SH-SY5Y (cell line): ENCODE measurements around the gene IER2.

Experiments used
- GATA2 ChIP-seq: IDR thresholded peaks from 2 replicates; pipeline ENCODE4 v1.6.1; 2011; ENCODE audit warnings: mild to moderate bottlenecking, low read depth, low read length
- GATA3 ChIP-seq: IDR thresholded peaks from 2 replicates; pipeline ENCODE4 v1.6.1; 2011; ENCODE audit warnings: low read depth, mild to moderate bottlenecking, low read length, moderate library complexity

The IER2 gene

GRCh38 chr19:13146763-13147563, 3.2 kb upstream of the IER2 start:
- TF ChIP-seq GATA3 (no peak), GATA2 (no peak)

DNA sequence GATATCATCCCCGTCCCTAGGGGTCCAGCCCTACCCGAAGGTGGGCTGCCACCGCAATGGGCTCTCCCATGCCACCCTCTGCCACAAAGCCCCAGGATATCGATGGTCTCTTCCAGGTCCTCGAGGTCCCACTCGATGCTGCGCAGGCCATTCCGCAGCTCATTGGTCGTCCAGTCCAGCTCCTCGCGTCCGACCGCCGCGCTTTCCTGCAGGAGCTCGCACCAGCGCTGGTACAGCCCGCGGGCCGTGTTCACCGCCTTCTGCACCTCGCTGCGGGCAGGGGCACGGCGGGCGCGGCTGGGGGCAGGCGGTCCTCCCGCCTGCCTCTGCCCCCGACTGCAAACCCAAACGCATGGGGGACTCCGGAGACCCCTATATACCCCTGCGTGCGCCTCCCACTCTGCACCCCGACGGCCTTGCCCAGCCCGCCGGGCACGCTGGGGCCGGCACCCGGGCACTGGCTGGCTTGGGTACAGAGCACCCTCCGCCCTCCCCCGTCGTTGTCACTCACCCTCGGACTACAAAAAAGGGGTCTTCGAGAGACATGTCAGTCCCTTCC, 504 bp upstream of the IER2 start:
- TF ChIP-seq GATA2 (no peak), GATA3 (no peak)

- no peak for TF ChIP-seq GATA2
- no peak for TF ChIP-seq GATA3
These were observed 857 bp downstream of the IER2 start for GRCh38 chr19:13150931-13151604.

DNA sequence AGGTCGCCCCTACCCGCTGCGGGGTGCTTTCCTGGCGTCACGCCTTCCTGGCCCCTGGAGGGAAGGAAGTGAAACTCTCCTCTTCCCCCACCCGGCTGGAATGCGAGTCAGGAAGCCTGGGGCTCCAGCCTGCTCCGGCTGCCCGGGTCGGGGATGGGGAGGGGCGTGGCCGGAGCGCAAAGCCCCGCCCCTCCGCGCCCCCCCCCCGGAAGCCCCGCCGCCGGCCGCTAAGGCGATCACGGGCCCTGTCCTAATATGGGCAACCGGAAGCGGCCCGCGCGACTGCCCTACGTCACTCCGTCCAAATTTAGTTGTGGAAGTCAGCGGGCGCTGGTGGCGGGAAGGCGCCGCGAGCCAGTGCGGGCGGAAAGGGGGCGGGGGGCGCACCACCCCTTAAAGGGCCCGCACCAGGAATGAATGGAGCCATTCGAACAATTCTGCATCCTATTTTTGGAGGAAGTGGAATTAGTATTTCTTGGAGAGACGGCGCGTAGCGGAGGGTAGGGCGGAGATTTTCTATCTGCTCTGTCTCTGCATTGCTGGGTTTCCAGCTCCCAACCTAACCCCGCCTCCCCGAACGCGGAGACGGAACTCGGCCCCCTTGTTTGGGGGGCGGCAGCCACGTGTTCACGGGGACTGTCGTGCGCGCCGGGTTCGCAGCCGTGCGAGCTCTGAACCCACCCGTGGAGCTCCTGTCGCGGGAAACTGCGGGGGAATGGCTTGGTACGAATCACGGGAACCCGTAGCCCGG, 1.6 kb downstream of the IER2 start:
- TF ChIP-seq GATA3: no peak
- TF ChIP-seq GATA2: no peak

GRCh38 chr19:13152356-13152973, 2.3 kb downstream of the IER2 start:
- TF ChIP-seq GATA2 (no peak), GATA3 (no peak)

GRCh38 chr19:13152974-13153568, 2.9 kb downstream of the IER2 start:
- TF ChIP-seq GATA3: no peak
- TF ChIP-seq GATA2: no peak

- no peak for TF ChIP-seq GATA3
- no peak for TF ChIP-seq GATA2
These were observed 3.5 kb downstream of the IER2 start for GRCh38 chr19:13153569-13154240.

- TF ChIP-seq GATA3: no peak
These were observed 4.1 kb downstream of the IER2 start for GRCh38 chr19:13154241-13154778.

GRCh38 chr19:13154911-13155471, 4.8 kb downstream of the IER2 start:
- TF ChIP-seq GATA2: no peak
- no peak for TF ChIP-seq GATA3

DNA sequence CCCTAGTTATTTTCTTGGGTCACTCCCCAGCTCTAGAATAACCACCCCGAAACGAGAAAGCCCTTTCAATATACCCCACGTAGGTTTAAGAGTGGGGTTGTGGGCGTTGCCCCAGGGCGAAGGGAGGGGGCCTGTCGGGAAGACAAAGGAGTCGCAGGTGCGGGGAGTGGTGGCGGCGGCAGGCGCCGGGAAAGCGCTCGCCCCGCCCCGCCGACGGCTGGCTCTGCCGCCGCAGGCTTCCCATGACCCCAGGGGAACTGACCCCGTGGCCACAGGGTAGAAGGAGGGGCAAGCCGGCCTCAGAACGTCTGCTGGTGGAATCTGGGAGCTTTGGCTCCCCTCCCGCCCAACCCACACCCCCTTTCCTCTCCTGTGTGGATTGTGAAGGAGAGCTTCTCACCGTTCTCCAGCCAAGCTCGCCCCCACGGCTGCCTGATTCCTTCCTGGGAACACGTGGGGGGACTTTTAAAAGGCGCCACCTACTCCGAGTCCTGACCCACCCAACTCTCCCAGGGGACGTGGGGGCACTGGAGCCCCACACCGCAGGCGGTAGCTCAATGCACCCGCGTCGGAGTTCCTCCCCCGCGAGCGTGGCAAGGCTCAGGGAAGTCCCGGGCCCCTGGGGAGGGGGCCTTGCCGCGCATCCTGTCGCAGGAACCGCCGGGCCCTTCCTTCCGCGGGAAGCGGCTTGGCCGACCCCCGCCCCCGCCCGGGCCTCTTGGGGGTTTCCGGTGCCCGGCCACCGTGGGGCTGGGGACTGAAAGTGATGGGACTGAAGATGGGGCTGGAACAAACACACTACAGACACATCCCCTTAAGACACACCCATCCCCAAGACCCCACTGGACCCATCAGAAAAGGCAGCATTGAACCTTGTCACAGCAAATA, 5.5 kb downstream of the IER2 start:
- TF ChIP-seq GATA2 (no peak), GATA3 (no peak)

- TF ChIP-seq GATA2: no peak
- TF ChIP-seq GATA3: no peak
These were observed 9.5 kb downstream of the IER2 start for GRCh38 chr19:13159713-13160112.

DNA sequence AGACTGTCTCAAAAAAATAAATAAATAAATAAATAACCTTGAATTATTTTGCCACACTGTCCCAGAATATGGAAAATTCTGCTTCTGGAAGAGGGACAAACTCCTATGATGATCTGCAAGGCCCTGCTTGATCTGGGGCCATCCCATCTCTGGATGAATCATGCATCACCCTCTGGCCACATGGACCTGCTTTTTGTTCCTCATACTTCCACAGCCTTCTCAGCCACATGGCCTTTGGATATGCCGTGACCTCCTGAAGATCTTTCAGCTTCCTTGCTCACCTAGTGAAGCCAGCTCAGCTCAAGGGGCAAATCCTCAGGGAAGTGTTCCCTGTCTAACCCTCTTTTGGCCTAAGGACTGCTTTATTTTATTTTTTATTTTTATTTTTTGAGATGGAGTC, 10.3 kb downstream of the IER2 start:
- TF ChIP-seq GATA2 (no peak), GATA3 (no peak)
